GM23338 (cell line): ENCODE measurements around the gene MRGPRF.

Source experiments
- CREB1 ChIP-seq: fragments of 250-450 bp; sonication (Bioruptor Pico); IDR thresholded peaks from 2 replicates; pipeline ENCODE4 v1.5.0; 2020; ENCODE audit warnings: low read depth, mild to moderate bottlenecking, moderate library complexity
- EZH2 ChIP-seq: fragments of 200-600 bp; sonication (generic); IDR thresholded peaks from one replicate; pipeline ENCODE4 v1.8.0; 2017; ENCODE audit warnings: antibody characterized with exemption, mild to moderate bottlenecking, low read depth; ENCODE audit not compliant: unreplicated experiment
- EZH2phosphoT487 ChIP-seq: fragments of 200-600 bp; sonication (generic); IDR thresholded peaks from one replicate; pipeline ENCODE4 v1.8.1; 2018; ENCODE audit warnings: antibody characterized with exemption; ENCODE audit not compliant: unreplicated experiment
- JUNB ChIP-seq: IDR thresholded peaks from one replicate; pipeline ENCODE4 v1.6.1; 2016; ENCODE audit warnings: antibody characterized with exemption; ENCODE audit not compliant: unreplicated experiment
- NANOG ChIP-seq: IDR thresholded peaks from 2 replicates; pipeline ENCODE4 v1.6.1; 2016; ENCODE audit warnings: antibody characterized with exemption, borderline replicate concordance
- POLR2AphosphoS5 ChIP-seq: IDR thresholded peaks from 2 replicates; pipeline ENCODE4 v1.6.1; 2016; ENCODE audit warnings: antibody characterized with exemption, low read depth
- STAT1 ChIP-seq: IDR thresholded peaks from one replicate; pipeline ENCODE4 v1.6.1; 2016; ENCODE audit warnings: antibody characterized with exemption; ENCODE audit not compliant: unreplicated experiment
- ZNF114 ChIP-seq: fragments of 250-450 bp; sonication (Bioruptor Pico); IDR thresholded peaks from 2 replicates; pipeline ENCODE4 v1.5.0; 2020; ENCODE audit warnings: mild to moderate bottlenecking, moderate library complexity
- TF ChIP-seq, protein P1 (sequence below), 2 experiments: fragments of 200-600 bp in 1 of 2; sonication (generic) in 1 of 2; conservative IDR thresholded peaks; 2 replicates each; pipeline versions ENCODE4 v1.5.1 to v1.6.1; 2016 to 2017; ENCODE audit warnings: antibody characterized with exemption in 2 of 2, low read depth in 2 of 2, mild to moderate bottlenecking in 2 of 2, moderate library complexity in 1 of 2
- TF ChIP-seq, protein P2 (sequence below): IDR thresholded peaks from one replicate; pipeline ENCODE4 v1.6.1; 2018; ENCODE audit warnings: antibody characterized with exemption; ENCODE audit not compliant: unreplicated experiment
- TF ChIP-seq, protein P3 (sequence below): IDR thresholded peaks from 2 replicates; pipeline ENCODE4 v1.6.1; 2016; ENCODE audit warnings: antibody characterized with exemption

DNA sequence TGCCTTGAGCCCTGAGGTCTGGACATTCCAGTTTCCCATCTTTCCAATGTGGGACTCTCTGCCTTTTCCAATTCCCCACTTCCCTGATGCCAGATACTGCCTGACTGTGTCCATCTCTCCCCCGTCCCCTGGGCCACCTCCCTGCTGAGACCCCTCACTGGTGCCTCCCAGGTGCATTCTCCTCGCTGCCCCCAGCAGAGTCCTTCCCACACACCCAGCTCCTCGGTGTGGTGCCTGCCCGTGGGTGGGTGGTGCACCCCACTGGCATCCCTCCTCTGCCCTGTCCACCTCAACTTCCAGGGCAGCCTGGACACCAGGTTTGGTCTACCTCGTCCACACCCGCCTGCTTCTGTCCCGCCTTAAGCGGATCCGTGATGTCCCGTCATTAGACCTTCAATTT lies 4.9 kb upstream of the MRGPRF start:
- TF ChIP-seq EZH2phosphoT487 = no peak
- TF ChIP-seq, protein P1, sequence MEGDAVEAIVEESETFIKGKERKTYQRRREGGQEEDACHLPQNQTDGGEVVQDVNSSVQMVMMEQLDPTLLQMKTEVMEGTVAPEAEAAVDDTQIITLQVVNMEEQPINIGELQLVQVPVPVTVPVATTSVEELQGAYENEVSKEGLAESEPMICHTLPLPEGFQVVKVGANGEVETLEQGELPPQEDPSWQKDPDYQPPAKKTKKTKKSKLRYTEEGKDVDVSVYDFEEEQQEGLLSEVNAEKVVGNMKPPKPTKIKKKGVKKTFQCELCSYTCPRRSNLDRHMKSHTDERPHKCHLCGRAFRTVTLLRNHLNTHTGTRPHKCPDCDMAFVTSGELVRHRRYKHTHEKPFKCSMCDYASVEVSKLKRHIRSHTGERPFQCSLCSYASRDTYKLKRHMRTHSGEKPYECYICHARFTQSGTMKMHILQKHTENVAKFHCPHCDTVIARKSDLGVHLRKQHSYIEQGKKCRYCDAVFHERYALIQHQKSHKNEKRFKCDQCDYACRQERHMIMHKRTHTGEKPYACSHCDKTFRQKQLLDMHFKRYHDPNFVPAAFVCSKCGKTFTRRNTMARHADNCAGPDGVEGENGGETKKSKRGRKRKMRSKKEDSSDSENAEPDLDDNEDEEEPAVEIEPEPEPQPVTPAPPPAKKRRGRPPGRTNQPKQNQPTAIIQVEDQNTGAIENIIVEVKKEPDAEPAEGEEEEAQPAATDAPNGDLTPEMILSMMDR (conservative IDR thresholded peaks at IDR 0.05; ENCODE audit: low read depth in 2 of 2) = no peak
- TF ChIP-seq, protein P2, sequence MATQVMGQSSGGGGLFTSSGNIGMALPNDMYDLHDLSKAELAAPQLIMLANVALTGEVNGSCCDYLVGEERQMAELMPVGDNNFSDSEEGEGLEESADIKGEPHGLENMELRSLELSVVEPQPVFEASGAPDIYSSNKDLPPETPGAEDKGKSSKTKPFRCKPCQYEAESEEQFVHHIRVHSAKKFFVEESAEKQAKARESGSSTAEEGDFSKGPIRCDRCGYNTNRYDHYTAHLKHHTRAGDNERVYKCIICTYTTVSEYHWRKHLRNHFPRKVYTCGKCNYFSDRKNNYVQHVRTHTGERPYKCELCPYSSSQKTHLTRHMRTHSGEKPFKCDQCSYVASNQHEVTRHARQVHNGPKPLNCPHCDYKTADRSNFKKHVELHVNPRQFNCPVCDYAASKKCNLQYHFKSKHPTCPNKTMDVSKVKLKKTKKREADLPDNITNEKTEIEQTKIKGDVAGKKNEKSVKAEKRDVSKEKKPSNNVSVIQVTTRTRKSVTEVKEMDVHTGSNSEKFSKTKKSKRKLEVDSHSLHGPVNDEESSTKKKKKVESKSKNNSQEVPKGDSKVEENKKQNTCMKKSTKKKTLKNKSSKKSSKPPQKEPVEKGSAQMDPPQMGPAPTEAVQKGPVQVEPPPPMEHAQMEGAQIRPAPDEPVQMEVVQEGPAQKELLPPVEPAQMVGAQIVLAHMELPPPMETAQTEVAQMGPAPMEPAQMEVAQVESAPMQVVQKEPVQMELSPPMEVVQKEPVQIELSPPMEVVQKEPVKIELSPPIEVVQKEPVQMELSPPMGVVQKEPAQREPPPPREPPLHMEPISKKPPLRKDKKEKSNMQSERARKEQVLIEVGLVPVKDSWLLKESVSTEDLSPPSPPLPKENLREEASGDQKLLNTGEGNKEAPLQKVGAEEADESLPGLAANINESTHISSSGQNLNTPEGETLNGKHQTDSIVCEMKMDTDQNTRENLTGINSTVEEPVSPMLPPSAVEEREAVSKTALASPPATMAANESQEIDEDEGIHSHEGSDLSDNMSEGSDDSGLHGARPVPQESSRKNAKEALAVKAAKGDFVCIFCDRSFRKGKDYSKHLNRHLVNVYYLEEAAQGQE = no peak
- no peak for TF ChIP-seq POLR2AphosphoS5
- no peak for TF ChIP-seq STAT1
- TF ChIP-seq EZH2 = no peak
- no peak for TF ChIP-seq JUNB
- no peak for TF ChIP-seq ZNF114 (CRISPR knock-in tag)
- TF ChIP-seq, protein P3, sequence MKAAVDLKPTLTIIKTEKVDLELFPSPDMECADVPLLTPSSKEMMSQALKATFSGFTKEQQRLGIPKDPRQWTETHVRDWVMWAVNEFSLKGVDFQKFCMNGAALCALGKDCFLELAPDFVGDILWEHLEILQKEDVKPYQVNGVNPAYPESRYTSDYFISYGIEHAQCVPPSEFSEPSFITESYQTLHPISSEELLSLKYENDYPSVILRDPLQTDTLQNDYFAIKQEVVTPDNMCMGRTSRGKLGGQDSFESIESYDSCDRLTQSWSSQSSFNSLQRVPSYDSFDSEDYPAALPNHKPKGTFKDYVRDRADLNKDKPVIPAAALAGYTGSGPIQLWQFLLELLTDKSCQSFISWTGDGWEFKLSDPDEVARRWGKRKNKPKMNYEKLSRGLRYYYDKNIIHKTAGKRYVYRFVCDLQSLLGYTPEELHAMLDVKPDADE = no peak
- TF ChIP-seq CREB1 (CRISPR knock-in tag) = no peak
- no peak for TF ChIP-seq NANOG
